Measurements from ENCODE around the gene AP4E1.

DNA sequence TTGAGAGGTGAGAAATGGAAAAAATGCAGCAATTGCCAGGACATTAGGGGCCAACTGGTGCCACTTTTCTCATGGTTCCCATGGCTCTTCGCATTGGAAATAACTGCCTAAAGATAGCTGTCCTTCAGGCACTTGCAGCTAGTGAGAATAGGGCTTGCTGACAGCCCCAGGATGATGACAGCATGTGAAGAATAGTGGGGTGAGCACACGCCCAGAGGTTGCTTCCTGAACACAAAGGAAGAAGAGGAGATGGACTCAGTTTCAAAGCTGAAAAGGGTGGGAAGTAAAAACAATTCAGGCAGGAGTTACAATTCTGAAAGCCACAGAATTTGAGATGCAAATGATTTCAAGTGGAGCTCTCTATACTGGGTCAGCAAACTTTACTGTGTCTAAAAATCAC, 140.6 kb downstream of the AP4E1 start:
- no peak for TF ChIP-seq TAF1 (IDR thresholded peaks at IDR 0.05; ENCODE audit: borderline replicate concordance, insufficient read depth, low read length)
- TF ChIP-seq POLR2AphosphoS5 (IDR thresholded peaks at IDR 0.05; ENCODE audit: low read depth, low read length): no peak
- no peak for TF ChIP-seq SIN3A (IDR thresholded peaks at IDR 0.05; ENCODE audit: borderline replicate concordance, insufficient read depth, low read length)
- TF ChIP-seq, protein P1, sequence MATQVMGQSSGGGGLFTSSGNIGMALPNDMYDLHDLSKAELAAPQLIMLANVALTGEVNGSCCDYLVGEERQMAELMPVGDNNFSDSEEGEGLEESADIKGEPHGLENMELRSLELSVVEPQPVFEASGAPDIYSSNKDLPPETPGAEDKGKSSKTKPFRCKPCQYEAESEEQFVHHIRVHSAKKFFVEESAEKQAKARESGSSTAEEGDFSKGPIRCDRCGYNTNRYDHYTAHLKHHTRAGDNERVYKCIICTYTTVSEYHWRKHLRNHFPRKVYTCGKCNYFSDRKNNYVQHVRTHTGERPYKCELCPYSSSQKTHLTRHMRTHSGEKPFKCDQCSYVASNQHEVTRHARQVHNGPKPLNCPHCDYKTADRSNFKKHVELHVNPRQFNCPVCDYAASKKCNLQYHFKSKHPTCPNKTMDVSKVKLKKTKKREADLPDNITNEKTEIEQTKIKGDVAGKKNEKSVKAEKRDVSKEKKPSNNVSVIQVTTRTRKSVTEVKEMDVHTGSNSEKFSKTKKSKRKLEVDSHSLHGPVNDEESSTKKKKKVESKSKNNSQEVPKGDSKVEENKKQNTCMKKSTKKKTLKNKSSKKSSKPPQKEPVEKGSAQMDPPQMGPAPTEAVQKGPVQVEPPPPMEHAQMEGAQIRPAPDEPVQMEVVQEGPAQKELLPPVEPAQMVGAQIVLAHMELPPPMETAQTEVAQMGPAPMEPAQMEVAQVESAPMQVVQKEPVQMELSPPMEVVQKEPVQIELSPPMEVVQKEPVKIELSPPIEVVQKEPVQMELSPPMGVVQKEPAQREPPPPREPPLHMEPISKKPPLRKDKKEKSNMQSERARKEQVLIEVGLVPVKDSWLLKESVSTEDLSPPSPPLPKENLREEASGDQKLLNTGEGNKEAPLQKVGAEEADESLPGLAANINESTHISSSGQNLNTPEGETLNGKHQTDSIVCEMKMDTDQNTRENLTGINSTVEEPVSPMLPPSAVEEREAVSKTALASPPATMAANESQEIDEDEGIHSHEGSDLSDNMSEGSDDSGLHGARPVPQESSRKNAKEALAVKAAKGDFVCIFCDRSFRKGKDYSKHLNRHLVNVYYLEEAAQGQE (IDR thresholded peaks at IDR 0.05; ENCODE audit: insufficient read depth in 1 of 2, low read depth in 2 of 2, low read length in 2 of 2): no peak
- no peak for TF ChIP-seq FOXP2 (optimal IDR thresholded peaks at IDR 0.05; ENCODE audit: borderline replicate concordance, extremely low read depth, extremely low read length, insufficient read depth)
